Measurements from ENCODE around the gene RUNX1. TPM values are rescaled to one million over a fixed set of nuclear protein-coding genes. Genes with fewer than 3 reads are reported as not detected.

RUNX1 gene
- polyA plus RNA-seq, 3 donors: 2.0 to 2.2 (median 2.1) TPM

- DNase-seq (ENCODE audit: low read depth in 3 of 3, low spot score in 2 of 3): peak in 1 of 3 donors; percentile 35
Observed at GRCh38 chr21:35019631-35020032, 29.5 kb downstream of the RUNX1 start.

- DNase-seq (ENCODE audit: low read depth in 3 of 3, low spot score in 2 of 3): no peak
Observed at GRCh38 chr21:35017256-35017655, 31.8 kb downstream of the RUNX1 start.

- no peak for DNase-seq (ENCODE audit: low read depth in 3 of 3, low spot score in 2 of 3)
Observed at GRCh38 chr21:35016517-35017188, 32.4 kb downstream of the RUNX1 start.

- DNase-seq (ENCODE audit: low read depth in 3 of 3, low spot score in 2 of 3): no peak
Observed at GRCh38 chr21:35016071-35016470, 33.0 kb downstream of the RUNX1 start.

- no peak for DNase-seq (ENCODE audit: low read depth in 3 of 3, low spot score in 2 of 3)
Observed at GRCh38 chr21:35015435-35016024, 33.6 kb downstream of the RUNX1 start.

- no peak for DNase-seq (ENCODE audit: low read depth in 3 of 3, low spot score in 2 of 3)
Observed at GRCh38 chr21:35014302-35015041, 34.6 kb downstream of the RUNX1 start.

GRCh38 chr21:35011681-35012080, 37.4 kb downstream of the RUNX1 start:
- DNase-seq (ENCODE audit: low read depth in 3 of 3, low spot score in 2 of 3): no peak

- DNase-seq (ENCODE audit: low read depth in 3 of 3, low spot score in 2 of 3): no peak
Observed at GRCh38 chr21:35010447-35010846, 38.7 kb downstream of the RUNX1 start.

- DNase-seq (ENCODE audit: low read depth in 3 of 3, low spot score in 2 of 3): no peak
Observed at GRCh38 chr21:35007348-35007747, 41.8 kb downstream of the RUNX1 start.

GRCh38 chr21:35006771-35007170, 42.3 kb downstream of the RUNX1 start:
- DNase-seq (ENCODE audit: low read depth in 3 of 3, low spot score in 2 of 3): no peak

GRCh38 chr21:35006248-35006647, 42.9 kb downstream of the RUNX1 start:
- DNase-seq (ENCODE audit: low read depth in 3 of 3, low spot score in 2 of 3): no peak

- DNase-seq (ENCODE audit: low read depth in 3 of 3, low spot score in 2 of 3): no peak
Observed at GRCh38 chr21:35005560-35006224, 43.4 kb downstream of the RUNX1 start.

GRCh38 chr21:35005077-35005476, 44.0 kb downstream of the RUNX1 start:
- DNase-seq (ENCODE audit: low read depth in 3 of 3, low spot score in 2 of 3): no peak

- no peak for DNase-seq (ENCODE audit: low read depth in 3 of 3, low spot score in 2 of 3)
Observed at GRCh38 chr21:35004314-35004713, 44.8 kb downstream of the RUNX1 start.

- DNase-seq (ENCODE audit: low read depth in 3 of 3, low spot score in 2 of 3): no peak
Observed at GRCh38 chr21:35002879-35003722, 46.0 kb downstream of the RUNX1 start.

GRCh38 chr21:34999397-34999941, 49.6 kb downstream of the RUNX1 start:
- DNase-seq (ENCODE audit: low read depth in 3 of 3, low spot score in 2 of 3): no peak

GRCh38 chr21:34998176-34998575, 50.9 kb downstream of the RUNX1 start:
- no peak for DNase-seq (ENCODE audit: low read depth in 3 of 3, low spot score in 2 of 3)

- no peak for DNase-seq (ENCODE audit: low read depth in 3 of 3, low spot score in 2 of 3)
Observed at GRCh38 chr21:34997294-34997693, 51.8 kb downstream of the RUNX1 start.

GRCh38 chr21:34996304-34997101, 52.6 kb downstream of the RUNX1 start:
- no peak for DNase-seq (ENCODE audit: low read depth in 3 of 3, low spot score in 2 of 3)

- DNase-seq (ENCODE audit: low read depth in 3 of 3, low spot score in 2 of 3): no peak
Observed at GRCh38 chr21:34995979-34996303, 53.2 kb downstream of the RUNX1 start.

Measured in right renal cortex interstitium (tissue), 3 donors.